ENCODE results near the gene ZNF619.
A peak's percentile ranks its signal among the peaks of the same experiment; 100 is the strongest.
"Not testable (repeated sequence)": the region's sequence is repeated elsewhere in the genome, so short reads cannot be mapped to it uniquely, and the experiment has no call there.

ZNF619 gene

DNA sequence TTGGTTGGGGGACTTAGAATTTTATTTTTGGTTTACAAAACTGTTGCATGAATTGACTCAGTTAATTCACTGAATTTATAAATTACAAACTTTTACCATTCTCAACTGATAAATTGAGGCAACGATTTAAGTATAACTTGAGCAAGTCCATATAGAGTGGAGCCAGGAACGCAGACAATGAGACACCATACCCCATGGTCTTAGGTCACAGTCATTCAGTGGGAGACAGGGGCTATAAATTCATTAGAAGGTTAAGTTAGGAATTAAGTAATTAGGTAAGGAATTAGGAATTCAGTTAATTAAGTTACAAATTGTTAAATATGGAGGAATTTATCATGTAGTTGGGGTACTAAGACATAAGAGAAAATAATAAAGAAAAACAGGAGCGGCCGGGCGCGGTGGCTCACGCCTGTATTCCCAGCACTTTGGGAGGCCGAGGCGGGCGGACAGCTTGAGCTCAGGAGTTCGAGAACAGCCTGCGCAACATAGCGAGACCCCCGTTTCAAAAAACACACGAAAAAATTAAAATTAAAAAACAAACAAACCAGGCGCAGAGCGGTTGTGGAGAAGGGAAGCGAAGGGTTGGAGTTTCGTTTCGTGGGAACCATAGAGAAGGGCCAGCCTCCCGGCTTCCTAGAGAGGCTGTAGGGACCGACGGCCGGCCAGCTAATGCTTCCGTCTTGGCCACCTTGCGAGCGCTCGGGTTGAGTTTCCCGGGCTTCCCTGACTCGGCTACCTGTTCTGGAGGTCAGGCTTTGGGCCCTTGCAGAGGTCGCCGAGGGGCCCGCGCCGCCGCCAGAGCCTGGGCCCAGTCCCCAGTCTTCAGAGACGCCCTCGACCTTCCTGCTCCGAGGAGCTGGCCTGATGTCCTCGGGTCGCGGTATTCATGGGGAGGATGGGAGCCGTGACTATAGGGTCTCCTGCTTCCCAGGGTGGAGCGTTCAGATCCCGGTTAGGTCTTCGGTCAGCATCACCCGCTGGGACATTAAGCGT lies at the start of gene ZNF619:
ZNF619 (plus strand) TSS at position 645 of the 993 bp plus-strand sequence. CDS start 858 bp downstream, outside the sequence.
- DNase-seq (ENCODE audit: low read depth): peak; percentile 70

DNA sequence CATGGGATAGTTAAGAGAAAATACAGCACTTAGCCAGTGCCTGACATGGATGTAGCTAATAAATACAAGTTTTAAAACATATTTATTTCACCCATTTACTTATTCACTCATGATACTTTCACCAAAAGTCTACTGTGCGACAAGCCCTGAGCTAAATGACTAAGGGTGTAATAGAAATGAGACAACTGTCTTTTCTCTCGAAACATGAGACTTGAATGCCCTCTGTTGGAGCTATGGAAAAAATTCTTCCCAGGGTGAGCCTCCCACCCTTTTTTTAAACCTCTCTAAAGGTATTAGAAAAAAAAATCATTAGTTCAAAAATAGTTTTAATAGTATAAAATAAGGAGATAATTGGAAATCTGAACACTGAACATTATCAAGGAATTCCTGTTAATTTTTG lies 44.1 kb upstream of the ZNF619 start:
- no peak for DNase-seq (ENCODE audit: low read depth)

DNA sequence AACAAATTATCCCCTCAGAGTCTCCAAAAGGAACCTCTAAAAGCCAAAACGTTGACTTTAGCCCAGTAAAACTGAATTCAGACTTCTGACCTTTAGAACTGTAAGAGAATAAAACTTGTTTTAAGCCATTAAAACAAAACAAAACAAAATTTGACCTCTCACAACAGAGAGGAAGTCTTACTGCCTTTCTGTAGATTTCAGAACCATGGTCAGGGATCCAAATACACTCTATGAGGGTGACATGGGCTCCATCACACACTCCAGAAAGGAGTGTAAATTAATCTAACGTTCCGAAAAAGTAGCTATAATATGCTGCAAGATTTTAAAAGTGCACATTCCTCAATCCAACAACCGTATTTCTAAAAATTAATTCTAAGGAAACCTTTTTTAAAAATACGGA lies 39.0 kb upstream of the ZNF619 start:
- DNase-seq (ENCODE audit: low read depth): no peak

DNA sequence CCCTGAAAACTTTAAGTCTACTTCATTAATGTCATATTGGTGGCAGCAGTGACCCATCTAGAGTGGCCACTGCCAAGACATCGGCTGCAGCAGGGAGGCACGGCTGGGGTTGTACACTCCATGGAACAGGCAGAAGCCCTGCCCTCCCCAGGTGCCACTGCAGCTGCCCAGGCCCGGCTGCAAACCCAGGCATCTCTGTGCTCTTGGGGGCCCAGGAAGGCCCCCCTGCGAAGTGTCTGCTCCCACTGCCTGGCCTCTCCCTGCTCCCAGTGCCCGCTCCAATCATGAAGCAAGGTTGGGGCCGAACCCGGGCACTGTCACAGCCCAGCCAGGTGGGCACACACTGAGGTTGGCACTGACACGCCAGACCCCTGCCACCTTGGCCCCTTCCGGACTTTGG lies 31.9 kb upstream of the ZNF619 start:
- no peak for DNase-seq (ENCODE audit: low read depth)

DNA sequence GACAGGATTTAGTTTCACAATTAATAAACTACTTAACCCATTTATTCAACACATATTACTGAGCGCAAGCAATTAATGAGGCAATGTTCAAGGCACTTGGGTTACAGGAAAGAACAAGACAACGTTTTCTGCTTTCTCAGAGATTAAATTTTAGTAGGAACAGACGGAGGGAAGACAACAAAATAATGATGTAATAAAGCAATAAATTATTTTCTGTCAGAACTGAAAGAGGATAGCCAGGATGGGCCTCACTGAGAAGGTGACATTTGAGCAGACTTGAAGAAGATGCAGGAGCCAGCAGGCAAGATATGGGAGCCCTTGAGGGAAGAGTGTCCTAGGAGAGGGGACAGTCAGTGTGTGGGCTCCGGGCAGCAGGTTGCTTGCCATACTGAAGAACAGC lies 31.0 kb upstream of the ZNF619 start:
- no peak for DNase-seq (ENCODE audit: low read depth)

DNA sequence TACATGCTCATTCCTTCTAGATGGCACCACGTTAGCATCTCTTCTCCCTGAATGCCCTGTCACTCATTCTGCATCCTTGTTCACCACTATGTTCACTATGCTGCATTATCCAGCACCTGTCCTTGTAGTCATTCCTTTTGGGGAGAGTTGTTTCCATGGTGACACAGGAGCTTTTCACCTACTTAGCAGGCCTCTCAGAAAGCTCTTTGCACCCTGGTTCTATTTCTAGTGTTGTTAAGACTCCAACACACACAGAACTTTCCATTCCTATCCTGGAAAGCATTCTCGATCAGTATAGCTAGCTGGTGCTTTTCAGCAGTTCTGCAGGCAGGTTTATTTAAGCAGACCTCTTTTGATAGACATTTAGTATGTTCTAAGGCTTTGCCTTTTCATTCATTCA lies 26.5 kb upstream of the ZNF619 start:
- no peak for DNase-seq (ENCODE audit: low read depth)

DNA sequence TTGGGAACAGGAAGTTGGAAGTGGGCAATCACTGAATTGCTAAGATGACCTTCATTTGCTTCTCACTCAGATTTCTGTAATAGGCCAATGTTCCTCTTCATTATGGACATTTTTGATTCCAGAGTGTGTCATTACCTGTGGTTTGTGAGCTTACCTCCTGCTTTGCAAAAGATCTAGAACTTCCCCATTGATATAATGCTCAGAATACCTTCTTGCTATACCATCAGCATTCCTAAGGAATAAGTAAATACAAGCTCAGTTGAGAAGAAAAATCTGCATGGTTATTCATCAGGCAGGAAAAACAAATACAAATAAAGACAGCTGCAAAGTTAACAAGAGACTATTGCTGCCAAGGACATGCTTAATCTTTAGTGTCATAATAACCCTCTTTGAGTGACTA lies 25.4 kb upstream of the ZNF619 start:
- no peak for DNase-seq (ENCODE audit: low read depth)

DNA sequence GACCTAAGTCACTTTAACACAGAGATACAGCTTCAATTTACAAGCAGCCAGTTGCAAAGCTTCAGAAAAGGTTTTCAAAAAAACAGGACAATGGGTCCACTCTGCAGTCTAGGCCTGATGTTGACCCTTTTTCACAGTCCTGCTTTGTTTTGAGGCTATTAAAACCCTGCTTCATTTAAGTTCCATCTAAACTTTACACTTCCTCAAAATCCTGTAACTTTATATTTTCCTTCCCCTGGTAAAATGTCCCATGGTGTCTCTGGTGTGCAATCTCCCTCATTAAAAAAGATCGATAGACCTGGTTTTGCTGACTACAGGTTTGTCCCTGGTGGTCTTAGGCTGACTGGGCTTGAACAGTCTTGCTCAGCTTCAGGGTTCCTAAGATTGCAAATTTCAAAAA lies 24.9 kb upstream of the ZNF619 start:
- DNase-seq (ENCODE audit: low read depth): no peak

DNA sequence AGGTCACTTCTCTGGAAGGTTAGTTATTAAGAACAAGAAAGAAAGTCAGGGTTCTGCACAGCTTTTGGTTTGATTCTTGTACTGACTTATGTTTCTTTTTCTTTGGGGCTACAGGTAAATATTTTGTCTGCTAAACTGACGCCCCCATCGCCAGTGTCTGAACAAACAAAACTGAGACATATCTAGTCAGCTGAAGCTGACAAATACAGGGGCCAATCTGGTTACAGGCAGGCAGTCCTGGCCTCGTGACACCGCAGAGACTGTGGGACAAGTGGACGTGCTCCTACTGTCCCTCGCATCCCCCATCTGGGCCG lies 24.4 kb upstream of the ZNF619 start:
- peak; percentile 41 for DNase-seq (ENCODE audit: low read depth)

DNA sequence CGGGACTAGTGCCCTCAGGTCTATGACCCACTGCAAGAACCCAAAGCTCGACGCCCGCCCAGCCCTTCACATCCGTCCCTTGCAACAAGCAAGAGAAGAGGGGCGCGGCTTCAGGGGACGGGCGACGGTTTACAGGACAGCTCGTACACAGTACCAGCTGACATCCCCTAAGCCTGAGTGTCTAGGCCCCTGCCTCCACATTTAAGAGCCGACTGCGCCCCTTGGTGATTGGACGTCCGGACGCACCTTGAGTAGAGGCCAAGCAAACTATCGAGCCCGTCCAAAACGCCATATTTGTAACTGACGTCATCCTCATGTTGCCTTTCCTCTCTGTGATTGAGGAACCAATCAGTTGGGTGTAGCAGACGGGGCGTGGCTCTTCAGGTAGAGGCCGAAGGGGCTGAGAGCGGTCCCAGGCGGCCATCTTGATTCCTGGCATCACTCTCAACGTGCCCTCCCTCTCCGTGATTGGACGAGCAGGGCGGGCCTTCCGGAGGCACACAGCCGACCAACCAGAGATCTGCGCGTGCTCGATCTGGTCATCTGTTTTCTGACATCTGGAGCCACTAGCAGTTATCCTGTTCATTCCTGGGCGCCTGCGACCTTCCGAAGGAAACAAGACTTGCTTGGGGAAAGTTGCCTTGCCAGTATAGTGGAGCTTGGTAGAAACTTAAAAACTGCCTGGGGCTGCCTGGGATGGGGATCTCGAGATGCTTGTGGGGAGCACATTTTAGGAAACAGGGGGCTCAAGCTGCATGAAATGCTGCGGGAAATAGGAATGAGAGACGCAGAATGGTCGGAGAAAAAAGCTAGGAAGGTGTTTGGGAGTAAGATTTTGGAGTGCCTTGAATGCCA lies 23.8 kb upstream of the ZNF619 start:
- peak; percentile 99 for DNase-seq (ENCODE audit: low read depth)

DNA sequence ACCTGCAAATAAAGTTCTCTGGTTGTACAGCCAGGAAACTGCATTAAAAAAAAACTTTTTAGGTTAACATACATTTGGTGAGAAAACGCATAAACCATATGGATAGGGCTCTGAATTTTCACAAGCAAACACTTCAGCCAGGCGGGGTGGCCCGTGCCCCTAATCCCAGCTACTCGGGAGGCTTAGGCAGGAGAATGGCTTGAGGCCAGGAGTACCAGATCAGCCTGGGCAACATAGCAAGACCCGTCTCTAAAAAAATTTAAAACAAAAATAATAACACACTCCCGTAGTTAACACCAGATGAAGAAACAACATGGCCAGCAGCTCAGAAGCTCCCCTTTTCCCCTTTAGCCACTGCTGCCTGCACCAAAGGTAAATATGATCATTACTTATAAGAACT lies 23.0 kb upstream of the ZNF619 start:
- DNase-seq (ENCODE audit: low read depth): no peak

DNA sequence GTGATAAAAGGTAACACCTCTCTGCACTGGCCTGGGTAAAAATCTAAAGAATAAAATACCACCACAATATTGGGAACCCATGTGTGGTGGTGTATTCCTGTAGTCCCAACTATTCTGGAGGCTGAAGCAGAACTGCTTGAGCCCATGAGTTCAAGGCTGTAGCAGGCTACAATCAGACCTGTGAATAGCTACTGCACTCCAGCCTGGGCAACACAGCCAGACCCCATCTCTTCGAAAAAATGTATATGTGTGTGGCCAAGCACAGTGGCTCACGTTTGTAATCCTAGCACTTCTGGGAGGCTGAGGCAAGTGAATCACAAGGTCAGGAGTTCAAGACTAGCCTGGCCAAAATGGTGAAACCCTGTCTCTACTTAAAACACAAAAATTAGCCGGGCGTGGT lies 21.6 kb upstream of the ZNF619 start:
- no peak for DNase-seq (ENCODE audit: low read depth)

DNA sequence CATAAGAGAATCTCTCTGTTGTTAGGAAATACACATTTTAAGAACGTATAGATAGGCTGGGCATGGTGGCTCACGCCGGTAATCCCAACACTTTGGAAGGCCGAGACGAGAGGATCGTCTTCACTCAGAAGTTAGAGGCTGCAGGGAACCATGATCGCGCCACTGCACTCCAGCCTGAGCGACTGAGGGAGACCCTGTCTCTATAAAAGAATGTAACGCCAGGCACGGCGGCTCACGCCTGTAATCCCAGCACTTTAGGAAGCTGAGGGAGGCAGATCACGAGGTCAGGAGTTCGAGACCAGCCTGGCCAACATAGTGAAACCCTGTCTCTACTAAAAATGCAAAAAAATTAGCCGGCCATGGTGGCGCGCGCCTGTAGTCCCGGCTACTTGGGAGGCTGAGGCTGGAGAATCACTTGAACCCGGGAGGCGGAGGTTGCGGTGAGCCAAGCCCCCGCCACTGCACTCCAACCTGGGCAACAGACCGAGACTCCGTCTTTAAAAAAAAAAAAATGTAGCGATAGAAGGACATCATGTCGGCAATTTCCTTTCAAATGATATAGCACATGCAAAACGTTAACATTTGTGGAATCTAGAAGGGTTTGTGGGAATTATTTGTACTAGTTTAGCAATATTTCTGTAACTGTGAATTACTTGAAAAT lies 20.5 kb upstream of the ZNF619 start:
- DNase-seq (ENCODE audit: low read depth): no peak

DNA sequence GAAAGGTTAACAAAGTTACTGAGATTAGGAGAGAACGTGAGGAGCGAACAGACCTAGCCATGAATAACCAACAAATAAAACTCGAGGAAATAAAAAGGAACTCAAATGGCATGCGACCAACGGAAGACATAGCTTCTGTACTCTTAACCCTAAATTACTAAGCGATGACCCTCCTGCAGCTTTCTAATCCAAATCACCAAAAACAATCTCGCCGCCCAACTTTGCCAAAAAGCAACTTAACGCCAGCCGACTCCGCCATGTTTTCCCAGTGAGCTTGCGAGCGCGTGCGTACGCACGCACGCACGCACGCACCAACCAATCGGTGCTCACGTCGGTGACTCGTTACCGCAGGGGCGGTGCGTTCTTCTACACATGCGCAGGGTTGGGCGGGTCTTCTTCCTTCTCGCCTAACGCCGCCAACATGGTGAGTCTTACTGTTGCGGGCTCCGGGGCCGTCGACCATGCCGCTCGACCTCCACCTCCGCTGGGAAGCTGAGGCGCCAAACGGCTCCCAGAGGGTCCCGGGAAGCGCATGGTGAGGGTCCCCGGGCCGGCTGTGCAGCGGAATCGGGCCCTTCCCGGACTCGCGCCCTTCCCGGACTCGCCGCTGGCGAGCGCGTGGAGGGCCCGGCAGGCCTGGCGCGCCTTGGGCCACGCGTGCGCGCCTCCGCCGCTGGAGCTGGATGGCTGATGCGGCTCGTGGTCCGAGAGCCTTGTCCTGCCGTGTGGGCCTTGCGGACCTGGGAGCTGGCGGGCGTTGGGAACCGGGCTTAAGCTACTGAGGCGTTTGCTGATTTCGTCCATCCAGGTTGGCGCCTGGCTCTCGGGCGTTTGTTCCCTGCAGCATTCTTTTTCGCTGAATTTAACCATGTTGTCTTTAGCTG lies 19.7 kb upstream of the ZNF619 start, which contains the start of gene RPL14:
RPL14 (plus strand) TSS at position 400 of the 884 bp plus-strand sequence; CDS start at position 533, 133 bp downstream.
- peak; percentile 98 for DNase-seq (ENCODE audit: low read depth)

DNA sequence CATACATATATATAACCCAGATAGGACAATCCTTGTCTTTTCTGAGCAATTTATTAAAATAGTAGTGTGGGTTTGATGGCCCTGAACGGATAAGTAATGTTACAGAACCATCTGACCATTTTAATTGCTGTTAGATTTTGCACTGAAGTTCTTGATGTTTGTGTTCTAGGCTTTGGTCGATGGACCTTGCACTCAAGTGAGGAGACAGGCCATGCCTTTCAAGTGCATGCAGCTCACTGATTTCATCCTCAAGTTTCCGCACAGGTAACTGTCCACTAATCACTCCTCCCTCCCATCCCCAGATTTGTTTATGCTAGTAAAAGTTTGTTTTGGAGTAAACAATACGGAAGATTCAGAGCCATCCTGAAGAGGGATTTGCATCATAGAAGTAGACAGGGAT lies 18.4 kb upstream of the ZNF619 start:
- no peak for DNase-seq (ENCODE audit: low read depth)

DNA sequence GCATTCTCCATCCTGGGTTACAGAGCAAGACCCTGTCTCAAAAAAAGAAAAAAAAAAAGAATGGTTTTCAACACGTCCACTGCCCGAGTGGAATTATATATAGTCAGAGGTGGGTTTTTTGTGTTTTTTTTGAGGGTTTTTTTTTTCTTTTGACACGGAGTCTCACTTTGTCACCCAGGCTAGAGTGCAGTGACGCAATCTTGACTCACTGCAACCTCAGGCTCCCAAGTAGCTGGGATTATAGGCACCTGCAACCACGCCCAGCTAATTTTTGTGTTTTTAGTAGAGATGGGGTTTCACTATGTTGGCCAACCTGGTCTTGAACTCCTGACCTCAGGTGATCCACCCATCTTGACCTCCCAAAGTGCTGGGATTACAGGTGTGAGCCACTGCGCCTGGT lies 16.4 kb upstream of the ZNF619 start:
- DNase-seq (ENCODE audit: low read depth): not testable (repeated sequence)

DNA sequence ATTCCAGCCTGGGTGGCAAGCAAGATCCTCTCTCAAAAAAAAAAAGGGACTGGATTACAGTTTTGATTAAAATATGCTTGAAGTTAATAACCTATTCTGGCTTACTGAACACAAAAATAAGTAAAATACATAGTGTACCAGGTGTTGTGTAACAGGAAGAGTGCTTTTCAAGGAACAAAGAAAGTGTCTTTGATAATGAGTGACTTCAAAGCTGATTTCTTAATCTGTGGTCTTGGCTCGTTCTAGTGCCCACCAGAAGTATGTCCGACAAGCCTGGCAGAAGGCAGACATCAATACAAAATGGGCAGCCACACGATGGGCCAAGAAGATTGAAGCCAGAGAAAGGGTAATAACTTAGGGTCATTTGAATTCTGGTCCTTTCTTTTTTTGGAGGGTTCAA lies 15.8 kb upstream of the ZNF619 start:
- no peak for DNase-seq (ENCODE audit: low read depth)

DNA sequence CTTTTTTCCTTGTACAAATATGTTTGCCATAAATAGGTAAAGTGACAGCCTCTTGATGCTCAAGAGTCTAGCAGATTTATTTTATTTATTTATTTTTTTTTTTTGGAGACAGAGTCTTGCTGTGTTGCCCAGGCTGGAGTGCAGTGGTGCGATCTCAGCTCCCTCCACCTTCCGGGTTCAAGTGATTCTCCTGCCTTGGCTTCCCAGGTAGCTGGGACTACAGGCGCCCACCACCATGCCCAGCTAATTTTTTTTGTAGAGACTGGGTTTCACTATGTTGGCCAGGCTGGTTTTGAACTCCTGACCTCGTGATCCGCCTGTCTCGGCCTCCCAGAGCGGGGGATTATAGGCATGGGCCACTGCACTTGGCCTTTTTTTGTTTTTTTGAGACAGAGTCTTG lies 14.1 kb upstream of the ZNF619 start:
- not testable (repeated sequence) for DNase-seq (ENCODE audit: low read depth)

DNA sequence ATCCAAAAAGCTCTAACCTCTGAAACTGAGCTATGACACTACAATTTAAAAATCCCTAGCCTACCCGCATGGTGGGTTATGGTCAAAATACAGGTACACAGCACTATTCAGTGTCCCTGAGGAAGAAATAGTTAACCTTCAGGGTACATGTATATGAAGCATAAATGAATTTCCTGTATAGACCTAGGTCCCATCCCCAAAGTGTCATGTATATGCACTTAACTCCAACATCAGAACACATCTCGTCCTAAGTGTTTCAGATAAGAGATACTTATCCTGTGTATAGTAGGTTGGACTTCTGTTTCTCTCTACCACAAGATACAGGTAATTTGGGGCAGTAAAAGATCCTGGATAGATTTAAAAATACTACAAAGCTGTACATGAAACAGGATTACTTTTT lies 13.3 kb upstream of the ZNF619 start:
- DNase-seq (ENCODE audit: low read depth): no peak

DNA sequence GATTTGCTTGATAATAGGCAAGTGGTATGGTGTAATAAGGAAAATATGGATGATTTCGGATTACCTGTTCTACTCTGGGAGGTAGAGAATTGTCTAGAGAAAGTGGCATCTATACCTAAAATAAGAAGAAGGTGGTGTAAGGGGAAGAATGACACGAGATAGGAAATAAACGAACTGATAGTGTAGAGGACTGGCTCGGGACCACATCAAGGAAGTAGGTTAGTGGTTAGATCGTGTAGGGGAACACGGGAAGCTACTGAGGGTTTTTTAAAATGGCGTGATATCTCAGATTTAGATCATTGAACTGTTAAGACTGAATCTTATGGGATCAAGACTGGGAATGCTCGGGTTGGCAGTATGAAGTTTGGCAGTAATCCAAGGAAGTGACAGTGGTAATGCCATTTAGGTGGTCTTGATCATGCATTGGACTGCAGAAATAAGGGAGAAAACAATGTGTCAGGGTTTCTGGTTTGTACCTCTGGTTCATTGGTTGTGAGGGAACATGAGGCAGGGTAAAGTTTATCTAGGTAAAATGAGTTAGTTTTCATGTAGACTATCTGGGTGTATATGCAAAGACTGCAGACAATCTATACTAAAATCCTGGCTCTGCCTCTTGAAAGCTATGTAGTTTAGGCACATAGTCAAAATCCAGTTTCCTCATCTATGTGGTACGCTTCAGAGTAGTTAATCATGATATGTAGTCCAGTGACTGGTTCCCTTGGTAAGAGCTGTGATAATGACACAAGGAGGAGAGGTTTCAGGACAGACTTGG lies 12.4 kb upstream of the ZNF619 start:
- DNase-seq (ENCODE audit: low read depth): no peak

DNA sequence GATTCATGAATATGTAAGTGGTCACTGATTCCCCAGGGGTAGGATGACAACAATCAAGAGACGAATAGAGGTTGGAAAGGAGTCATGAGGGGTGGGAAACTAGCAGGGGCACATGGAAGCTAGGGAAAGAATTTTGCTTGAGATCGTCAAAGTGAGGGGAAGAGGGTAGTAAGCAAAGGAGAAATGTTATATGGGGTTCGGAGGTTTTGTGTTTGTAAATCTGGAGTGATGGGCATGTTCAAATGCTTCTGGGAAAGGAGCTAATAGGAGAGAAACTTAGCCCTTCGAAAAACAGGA lies 11.9 kb upstream of the ZNF619 start:
- DNase-seq (ENCODE audit: low read depth): no peak
